NCI-H2107 treated with DMSO at 0.1 percent for 48 hours (cell line): ENCODE measurements around the gene SRSF3.
"Not testable (repeated sequence)": the region's sequence is repeated elsewhere in the genome, so short reads cannot be mapped to it uniquely, and the experiment has no call there.

Experiments
- DNase-seq: peaks from one replicate; lab custom pipeline; 2025; ENCODE audit not compliant: unreplicated experiment; lab: John Stamatoyannopoulos, UW

SRSF3 gene

GRCh38 chr6:36574679-36575078 is 19.5 kb upstream of the SRSF3 start:
- DNase-seq, result no peak

- no peak for DNase-seq
Measured at GRCh38 chr6:36576578-36576977, 17.6 kb upstream of the SRSF3 start.

GRCh38 chr6:36577301-36577700 is 16.9 kb upstream of the SRSF3 start:
- DNase-seq, result no peak

GRCh38 chr6:36578030-36578429 is 16.1 kb upstream of the SRSF3 start:
- DNase-seq, result no peak

GRCh38 chr6:36578431-36578830 is 15.7 kb upstream of the SRSF3 start:
- no peak for DNase-seq

GRCh38 chr6:36580184-36580526 is 14.0 kb upstream of the SRSF3 start:
- DNase-seq, result no peak

- DNase-seq, result no peak
Measured at GRCh38 chr6:36581716-36582115, 12.4 kb upstream of the SRSF3 start.

- DNase-seq, result no peak
Measured at GRCh38 chr6:36586606-36587005, 7.6 kb upstream of the SRSF3 start.

GRCh38 chr6:36589025-36589400 is 5.1 kb upstream of the SRSF3 start:
- DNase-seq, result not testable (repeated sequence)

GRCh38 chr6:36590237-36590636 is 3.9 kb upstream of the SRSF3 start:
- DNase-seq, result no peak

GRCh38 chr6:36592221-36592655 is 1.9 kb upstream of the SRSF3 start:
- DNase-seq, result no peak

- DNase-seq, result peak; percentile 27
Measured at GRCh38 chr6:36593569-36594028, 563 bp upstream of the SRSF3 start.

GRCh38 chr6:36594816-36595643 is 868 bp downstream of the SRSF3 start:
- peak; percentile 21 for DNase-seq

GRCh38 chr6:36596356-36596755 is 2.2 kb downstream of the SRSF3 start:
- no peak for DNase-seq

GRCh38 chr6:36597775-36598174 is 3.6 kb downstream of the SRSF3 start:
- DNase-seq, result no peak

- no peak for DNase-seq
Measured at GRCh38 chr6:36598326-36598725, 4.2 kb downstream of the SRSF3 start.

GRCh38 chr6:36598739-36599318 is 4.7 kb downstream of the SRSF3 start:
- no peak for DNase-seq

GRCh38 chr6:36599791-36600209 is 5.6 kb downstream of the SRSF3 start:
- DNase-seq, result no peak

GRCh38 chr6:36600564-36601146 is 6.5 kb downstream of the SRSF3 start:
- no peak for DNase-seq

- not testable (repeated sequence) for DNase-seq
Measured at GRCh38 chr6:36601818-36602217, 7.7 kb downstream of the SRSF3 start.

GRCh38 chr6:36603222-36604089 is 9.3 kb downstream of the SRSF3 start:
- DNase-seq, result no peak
